ENCODE measurements around the gene CD48. TPM values are rescaled to one million over a fixed set of nuclear protein-coding genes. Genes with fewer than 3 reads are reported as not detected.
"Not testable (repeated sequence)": the region's sequence is repeated elsewhere in the genome, so short reads cannot be mapped to it uniquely, and the experiment has no call there.

The CD48 gene
- total RNA-seq, 1 donor from 2014 or later, result not detected

DNA sequence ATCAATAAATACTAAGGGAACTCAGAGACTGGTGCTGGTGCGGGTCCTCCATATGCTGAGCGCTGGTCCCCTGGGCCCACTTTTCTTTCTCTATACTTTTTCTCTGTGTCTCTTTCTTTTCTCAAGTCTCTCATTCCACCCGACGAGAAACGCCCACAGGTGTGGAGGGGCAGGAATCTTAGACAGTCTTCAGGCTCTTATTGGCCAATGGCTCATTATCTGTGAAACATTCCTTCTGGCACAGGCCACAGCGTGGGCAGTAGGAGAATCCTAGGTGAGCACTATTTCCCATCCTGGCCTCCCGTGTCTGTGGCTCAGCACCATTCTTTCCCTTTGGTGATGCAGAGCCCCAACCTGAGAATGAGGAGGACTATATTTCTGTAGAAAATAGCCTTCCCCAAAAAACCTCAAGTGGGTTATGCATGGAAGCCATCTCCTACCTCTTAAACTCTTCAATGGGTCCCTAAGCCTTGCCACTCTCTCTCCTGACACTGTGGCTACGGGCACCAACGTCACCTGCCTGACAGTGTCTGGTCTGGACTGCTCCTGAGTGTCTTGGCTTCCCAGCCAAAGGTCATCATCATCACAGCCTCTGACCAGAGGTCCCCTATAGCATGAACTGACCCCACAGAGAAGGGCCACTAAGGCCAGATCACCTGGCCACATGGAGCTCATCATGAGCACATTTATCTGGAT lies 58.5 kb downstream of the CD48 start:
- no peak for DNase-seq (ENCODE audit: low read depth in 2 of 2)

DNA sequence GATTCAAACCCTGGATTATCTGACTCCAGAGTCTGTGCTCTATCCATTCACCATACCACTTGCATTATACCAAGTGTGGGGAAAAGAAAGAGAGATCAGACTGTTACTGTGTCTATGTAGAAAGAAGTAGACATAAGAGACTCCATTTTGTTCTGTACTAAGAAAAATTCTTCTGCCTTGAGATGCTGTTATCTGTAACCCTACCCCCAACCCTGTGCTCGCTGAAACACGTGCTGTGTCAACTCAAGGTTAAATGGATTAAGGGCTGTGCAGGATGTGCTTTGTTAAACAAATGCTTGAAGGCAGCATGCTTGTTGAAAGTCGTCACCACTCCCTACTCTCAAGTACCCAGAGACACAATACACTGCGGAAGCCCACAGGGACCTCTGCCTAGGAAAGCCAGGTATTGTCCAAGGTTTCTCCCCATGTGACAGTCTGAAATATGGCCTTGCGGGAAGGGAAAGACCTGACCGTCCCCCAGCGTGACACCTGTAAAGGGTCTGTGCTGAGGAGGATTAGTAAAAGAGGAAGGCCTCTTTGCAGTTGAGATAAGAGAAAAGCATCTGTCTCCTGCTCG lies 59.5 kb downstream of the CD48 start:
- not testable (repeated sequence) for DNase-seq (ENCODE audit: low read depth in 2 of 2)

DNA sequence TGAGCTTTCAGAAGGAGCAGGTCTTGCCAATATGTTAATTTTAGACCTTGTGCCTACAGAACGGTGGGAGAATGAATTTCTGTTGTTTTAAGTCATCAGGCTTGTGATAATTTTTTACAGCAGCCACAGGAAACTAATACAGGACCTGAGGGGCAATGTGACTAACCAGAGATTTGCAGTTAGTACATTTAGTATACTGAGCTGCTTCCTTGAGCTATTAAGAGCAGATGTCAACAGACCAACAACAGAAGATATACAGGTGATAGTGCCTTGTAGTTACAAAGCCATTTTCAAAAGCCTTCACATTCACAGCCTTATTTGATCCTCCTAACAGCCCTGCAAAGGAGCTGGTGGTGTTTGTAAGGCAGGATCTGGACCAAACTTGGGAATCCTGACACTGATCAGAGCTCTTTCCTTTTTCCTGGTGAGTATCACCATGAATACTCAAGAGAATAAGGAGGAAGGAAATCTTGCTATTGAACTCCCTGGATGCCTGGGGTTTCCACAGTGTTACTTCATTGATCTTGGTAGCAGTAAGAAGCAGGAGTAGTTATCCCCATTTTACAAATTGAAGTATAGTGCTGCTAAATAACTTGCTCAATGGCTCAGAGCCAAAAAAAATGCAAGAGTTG lies 60.1 kb downstream of the CD48 start:
- no peak for DNase-seq (ENCODE audit: low read depth in 2 of 2)

DNA sequence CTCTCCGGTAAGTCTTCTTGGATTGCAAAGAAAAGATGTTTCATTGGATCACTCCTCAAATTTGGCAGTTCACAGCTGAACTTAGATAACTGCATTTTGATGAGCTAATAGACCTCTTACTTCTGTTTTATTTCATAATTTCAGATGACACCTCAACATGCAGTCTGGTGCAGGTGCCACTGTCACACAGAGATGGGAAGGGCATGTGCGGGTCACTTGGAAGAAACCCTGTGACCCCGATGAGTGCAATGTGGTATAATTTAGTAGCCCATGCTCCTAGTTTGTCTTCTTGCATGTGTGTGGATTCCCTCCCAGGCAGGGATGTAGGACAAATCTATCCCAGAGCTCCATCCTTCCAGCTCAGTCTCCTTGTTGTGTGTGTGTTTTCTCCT lies 64.3 kb downstream of the CD48 start:
- DNase-seq (ENCODE audit: low read depth in 2 of 2), result no peak

DNA sequence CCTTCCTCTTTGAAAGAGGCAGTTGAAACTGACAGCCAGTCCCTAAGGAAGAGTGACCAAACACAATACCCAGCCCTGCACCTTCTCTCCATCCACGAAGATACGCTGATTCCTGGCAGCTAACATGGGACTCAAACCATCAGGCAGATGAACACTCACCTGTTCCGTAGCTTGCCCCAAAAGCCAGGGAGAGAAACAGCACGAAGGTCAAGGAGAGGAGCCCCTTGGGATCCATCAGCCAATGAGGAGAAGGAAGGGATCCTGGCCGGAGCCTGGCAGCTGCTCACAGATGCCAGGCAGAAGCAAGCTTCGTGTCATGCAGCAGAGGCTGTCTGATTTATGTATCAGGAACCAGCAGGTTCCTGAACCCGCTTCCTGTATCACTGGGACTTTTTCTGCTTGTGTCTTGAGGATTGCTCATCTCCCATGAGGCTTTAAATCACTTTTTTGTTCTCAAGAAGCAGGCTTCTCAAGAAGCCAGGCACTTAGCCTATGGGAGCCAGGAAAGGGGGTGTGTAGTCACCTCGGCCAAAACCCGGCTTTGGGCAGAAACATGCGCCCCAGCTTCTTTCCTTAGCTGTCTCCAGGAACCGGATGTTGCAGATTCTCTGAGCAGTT lies 64.8 kb downstream of the CD48 start, which contains the start of gene SLAMF1:
Gene SLAMF1 (minus strand): TSS at position 334 of the 618 bp plus-strand sequence. CDS start 99 bp downstream, at position 235.
- no peak for DNase-seq (ENCODE audit: low read depth in 2 of 2)

DNA sequence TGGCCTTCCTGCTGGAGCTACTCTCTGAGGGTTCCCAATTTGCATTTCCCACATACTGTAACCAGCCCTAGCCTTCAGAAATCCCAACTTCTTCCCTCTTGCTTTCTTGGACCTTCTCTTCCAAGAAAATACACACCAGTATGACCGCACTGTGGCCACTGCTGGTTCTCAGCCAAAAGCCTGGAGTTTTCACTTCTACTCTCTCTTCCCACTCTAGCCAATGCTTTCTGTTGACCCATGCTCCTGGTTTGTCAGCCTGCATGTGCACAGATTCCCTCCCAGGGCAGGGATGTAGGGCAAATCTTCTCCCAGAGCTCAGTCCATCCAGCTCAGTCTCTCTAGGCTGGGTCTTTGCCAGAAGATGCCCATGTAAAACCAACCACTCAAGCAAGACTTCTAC lies 65.4 kb downstream of the CD48 start:
- no peak for DNase-seq (ENCODE audit: low read depth in 2 of 2)

DNA sequence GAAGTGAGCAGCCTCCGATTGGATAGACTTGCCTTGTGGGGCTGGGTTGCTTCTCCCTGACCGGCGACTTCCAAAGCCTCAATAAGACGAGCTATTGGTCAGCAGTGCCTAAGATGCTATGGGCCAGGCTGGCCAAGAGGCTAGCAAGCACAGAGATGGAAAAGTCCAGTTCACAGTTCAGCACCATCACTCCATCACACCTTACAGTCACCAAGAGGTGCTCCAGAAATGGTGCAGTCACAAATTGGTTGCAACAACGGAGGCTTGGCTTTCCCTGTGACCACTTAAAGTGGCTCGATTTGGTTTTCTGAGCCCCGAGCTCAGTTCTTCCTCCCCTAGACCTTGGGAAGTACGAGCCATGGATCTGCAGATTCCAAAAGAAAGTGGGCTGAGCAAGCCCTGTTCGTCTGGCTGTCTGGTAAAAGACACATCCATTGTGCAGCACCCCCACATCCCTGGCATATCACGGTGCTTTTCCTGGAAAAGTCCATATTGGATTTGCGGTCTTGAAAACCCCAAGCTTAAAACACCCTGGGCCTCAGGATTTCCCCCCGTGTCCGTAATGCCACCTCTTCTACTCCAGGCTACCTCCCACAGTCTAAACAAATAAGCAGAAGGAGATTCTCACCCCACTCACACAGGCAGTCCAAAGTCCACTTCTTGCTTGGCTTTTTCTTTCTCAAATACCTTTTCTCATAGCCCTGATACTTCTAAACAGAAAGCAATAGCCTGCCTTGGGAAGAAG lies 66.1 kb downstream of the CD48 start:
- no peak for DNase-seq (ENCODE audit: low read depth in 2 of 2)

DNA sequence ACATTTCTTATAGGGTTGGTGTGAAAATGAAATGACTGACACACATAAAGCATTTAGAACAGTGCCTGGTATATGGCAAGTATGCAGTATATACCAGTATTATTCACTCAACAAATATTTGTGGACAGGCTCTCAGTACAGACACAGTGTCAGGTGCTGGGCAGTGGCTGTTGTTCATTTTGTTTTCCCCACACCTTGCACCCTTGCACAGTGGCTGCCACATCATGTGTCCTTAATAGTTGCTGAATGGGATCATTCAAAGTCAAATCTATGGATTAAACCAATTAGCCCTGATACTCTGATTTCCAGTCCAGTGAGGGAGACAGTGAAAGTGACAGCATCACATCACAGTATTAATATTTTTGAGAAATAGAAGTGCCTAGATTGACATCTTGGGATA lies 67.2 kb downstream of the CD48 start:
- DNase-seq (ENCODE audit: low read depth in 2 of 2), result no peak

DNA sequence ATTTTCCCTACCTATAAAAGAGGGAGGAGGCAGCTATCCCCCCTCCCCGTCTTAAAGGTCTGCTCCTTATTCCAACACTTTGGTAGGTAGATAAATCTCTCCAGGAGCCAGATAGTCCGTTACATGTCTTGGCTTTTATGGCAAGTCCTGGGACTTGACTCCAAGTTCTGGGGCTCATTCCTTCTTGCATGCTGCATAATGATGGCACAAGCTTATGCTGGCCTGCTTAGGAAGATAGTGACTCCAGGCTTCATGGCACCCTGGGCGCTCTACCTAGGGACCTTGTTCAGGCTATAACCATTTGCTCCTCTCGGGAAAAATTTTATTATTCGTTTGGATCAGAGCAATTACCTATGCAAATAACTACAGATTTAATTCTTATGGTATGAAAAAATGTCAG lies 68.5 kb downstream of the CD48 start:
- DNase-seq (ENCODE audit: low read depth in 2 of 2), result no peak

DNA sequence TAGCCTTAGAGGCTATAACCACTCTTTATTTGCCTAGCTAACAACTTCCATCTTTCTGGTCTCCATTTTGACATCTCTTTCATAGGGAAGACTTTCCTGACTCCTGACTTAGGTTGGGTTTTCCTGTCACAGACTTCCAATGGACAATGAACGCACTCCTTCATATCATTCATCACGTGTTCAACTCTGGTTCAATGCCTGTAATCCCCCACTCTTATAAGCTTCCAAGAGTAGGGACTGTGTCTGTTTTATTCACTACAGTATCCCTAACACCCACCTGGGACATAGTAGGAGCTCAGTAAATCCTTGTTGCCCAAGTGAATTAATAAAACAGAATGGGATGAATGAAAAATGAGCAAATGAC lies 69.4 kb downstream of the CD48 start:
- DNase-seq (ENCODE audit: low read depth in 2 of 2), result no peak

DNA sequence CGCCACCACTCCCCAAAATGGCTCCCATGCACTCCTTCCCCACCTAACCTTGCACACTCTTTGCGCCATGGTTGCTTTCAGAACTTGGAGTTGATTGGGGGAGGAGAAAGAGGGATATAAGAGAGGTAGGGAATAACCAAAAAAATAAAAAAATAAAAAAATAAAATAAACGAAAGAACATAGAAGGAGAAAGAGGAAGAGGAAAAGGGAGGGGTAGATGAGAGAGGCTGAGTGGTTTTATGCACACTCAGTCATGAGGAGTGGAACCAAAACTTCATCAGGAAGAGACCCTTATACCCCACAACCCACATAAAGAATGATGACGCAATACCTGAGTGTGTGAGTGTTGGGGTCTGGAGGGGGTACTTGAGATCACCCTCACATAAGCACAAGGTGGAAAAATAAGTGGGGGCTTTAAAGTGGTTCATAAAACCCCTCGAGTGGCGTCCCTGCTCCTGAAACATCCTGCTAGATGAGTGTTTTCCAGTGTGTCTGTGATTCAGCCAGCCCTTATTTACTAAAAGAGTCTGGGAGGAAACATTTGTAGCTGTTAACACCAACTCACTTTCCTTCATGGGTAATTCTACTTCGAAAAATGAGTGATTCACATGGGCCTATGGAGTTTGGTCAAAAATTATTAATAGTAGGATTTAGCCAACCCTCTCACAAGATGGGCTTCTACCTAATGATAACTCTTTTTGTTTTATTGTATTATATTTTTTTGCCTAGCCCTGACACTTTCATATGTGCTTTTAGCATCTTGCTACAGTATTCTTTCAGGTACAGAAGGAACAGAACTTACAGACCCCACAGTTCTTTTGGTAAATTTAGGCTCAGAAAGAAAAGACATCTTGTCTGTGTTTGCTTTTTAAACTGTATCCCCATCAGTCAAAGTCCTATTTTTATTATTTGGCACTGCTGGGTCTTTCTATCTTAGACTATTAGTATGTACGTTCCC lies 70.0 kb downstream of the CD48 start:
- DNase-seq (ENCODE audit: low read depth in 2 of 2), result no peak

DNA sequence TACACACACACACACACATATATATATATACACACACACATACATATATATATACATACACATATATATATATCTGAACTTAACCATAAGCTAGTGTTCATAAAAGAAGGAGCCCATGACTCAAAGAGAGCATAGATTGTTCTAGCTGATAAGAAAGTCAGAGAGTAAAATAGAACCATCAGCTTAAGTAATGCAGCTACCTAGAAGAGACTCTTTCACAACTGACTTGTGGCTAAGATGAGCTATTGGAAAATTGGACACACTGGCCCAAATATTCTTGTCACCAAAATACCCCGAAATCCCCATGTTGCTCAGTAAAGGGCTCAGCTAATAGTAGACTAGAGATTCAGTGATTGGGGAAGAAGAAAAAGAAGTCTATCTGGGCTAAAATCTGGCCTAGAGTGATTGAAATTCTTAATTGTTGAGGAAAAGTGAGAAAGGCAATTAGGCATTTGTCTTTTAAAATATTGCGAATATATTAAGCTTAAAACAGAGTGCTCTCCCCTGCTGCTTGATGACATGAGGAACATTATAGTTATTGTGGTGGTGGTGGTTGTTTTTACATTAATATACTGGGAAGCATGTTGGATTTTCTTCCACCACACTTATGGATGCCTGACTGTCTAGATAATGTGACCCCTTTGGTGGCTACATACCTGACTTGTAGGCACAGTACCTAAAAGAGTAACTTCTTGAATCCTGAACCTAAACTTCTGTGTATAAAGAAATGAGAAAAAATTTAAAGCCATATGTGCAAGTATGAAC lies 71.1 kb downstream of the CD48 start:
- no peak for DNase-seq (ENCODE audit: low read depth in 2 of 2)

DNA sequence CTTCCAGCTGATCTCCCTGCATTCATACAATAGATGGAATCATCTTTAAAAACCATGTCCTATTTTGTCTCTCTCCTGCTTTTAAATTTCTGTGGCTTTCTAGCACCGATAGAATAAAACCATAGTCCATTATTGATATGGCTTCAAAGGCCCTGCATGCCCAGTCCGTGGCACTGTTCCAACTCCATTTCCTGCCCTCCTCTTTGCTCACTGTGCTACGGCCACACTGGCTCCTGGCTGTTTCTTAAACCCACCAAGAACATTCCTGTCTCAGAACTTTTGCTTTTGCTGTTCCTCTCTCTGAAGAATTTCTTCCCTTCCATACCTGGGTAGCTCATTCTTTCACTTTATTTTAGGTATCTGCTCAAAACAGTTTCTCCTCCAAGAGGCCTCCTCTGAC lies 72.0 kb downstream of the CD48 start:
- DNase-seq (ENCODE audit: low read depth in 2 of 2), result peak; percentile 21 to 35

DNA sequence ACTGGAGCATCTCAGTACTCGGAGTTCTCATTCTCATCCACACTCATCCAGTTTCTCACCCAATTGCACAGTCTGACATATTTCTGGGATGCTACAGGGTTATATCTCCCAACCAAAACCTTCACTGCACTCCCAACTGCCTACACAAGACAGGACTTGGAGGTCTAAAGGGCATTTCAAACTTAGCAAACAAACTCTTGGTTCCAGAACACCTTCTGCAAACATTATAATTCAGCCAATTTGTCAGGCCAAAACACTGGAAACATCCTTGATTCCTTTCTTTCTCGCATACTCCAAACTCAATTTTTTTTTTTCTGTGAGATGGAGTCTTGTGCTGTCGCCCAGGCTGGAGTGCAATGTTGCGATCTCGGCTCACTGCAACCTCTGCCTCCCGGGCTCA lies 72.7 kb downstream of the CD48 start:
- DNase-seq (ENCODE audit: low read depth in 2 of 2), result no peak

DNA sequence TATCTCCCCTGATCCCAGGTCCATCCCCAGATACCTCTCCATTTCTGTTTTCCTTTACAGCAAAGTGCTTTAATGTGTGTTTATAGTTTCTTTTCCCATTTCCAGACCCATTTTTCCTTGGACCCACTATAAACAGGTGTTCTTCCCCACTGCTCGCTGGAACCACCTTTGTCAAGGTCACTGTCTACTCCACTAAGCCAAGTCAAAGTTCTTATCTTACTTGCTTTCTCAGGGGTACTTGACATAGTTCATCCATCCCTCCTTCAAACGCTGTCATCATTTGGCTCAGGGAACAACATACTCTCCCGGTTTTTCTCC lies 73.1 kb downstream of the CD48 start:
- no peak for DNase-seq (ENCODE audit: low read depth in 2 of 2)

DNA sequence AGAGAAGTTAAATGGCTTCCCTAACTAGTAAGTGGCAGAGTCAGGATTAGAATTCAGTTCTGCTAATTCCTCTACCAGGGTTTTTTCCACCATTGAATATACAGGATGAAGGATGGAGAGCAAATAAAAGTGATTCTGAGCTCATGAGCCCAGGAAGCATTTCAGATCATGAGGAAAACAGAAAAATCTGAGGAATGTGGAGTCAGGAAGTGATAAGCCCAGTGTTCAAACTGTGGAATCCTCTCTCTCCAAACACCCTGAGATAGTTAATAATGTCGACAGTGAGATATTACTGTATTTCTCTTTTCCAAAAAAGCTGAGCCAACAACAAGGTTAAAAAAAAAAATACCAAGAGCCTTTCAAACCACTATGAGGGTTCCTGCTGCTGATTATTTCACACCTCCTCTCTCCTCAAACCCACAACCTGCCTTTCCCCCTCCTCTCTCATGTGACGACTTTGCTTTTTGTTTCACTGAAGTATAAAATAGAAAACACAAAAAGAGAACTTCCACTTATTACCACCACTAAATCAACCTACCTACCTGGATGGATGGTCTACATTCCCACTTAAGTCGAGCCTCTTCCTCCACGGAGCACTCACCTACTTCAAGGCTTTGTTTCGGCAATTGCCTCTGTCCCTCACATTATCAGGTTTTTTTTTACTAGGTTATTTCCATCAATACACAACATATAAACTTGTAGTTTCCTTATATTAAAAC lies 73.6 kb downstream of the CD48 start:
- DNase-seq (ENCODE audit: low read depth in 2 of 2), result peak; percentile 17 to 65

DNA sequence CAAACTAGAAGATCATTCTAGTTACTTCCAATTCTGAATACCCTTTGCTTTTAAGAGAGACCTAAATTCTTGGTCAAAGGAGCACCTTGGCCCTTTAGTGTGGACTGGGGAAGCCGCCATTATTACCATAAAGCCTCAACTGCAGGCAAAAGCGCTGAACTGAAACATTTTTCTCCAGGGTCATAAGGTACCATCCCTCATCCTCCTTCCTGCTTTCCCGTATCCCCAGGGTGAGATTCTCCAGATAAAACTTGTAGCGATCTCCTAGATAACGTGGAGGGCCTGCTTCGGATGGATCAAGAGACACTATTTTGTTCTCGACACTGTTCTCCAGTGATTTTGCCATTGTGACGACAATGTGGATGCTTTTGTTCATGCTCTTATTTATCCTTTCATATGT lies 74.6 kb downstream of the CD48 start:
- no peak for DNase-seq (ENCODE audit: low read depth in 2 of 2)

DNA sequence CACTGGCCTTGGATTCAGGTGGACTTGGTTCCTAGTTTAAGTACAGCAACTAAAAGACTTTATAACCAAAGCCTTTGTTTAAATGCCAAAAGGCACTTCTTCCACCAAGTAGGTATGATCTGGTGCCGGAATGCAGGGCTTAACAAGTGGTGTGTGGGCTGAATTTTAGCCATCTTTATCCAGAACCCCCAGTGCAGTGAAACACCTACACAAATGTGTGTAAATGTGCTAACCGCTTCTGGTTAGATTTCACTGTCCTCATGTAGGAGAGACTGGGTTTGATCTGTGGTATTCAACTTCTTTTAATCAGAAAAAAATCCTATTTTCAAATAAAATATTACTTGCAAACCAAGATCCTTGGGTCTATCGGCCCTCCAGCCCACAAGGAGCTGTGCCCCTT lies 75.1 kb downstream of the CD48 start:
- no peak for DNase-seq (ENCODE audit: low read depth in 2 of 2)

DNA sequence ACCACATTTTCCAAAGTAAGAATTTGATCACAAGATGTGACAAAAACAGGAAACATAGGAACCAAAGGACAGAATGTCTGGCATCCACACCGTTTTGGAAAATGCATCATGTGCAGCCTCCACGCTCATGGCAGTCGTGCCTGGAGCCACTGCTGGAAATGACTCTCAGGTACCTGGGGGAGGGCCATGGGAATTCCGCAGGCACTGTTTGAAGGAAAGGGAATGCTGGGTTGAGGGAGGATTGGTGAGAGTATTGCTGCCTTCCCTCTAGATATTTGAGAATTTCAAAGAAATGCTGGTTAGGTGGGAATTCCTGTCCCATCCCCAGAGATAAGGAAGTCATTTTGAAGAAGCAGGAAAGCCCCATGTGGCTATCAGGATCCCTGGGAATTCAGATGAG lies 75.5 kb downstream of the CD48 start:
- peak; percentile 48 to 94 for DNase-seq (ENCODE audit: low read depth in 2 of 2)
